HL-60 (cell line): ENCODE data around the gene MAP3K2.

Experiments
- DNase-seq, 2 experiments: peaks; one replicate each; pipeline ENCODE4 v3.0.0-alpha.2; 2010 to 2020; ENCODE audit warnings: low read depth in 1 of 2, low spot score in 1 of 2
- H3K27ac ChIP-seq: fragments of 250-450 bp; sonication (Bioruptor Pico); replicated peaks from 2 replicates; pipeline ENCODE4 v1.5.1; 2020; ENCODE audit warnings: mild to moderate bottlenecking, moderate library complexity
- H3K27me3 ChIP-seq: fragments of 250-450 bp; sonication (Bioruptor Pico); 2 replicates; pipeline ENCODE4 v1.5.1; 2021; ENCODE audit warnings: mild to moderate bottlenecking, moderate library complexity; ENCODE audit not compliant: insufficient read depth, poor library complexity, severe bottlenecking
- H3K4me3 ChIP-seq: replicated peaks from 2 replicates; pipeline ENCODE4 v1.5.1; 2011; ENCODE audit warnings: mild to moderate bottlenecking, control low read depth, low read length; ENCODE audit not compliant: insufficient read depth
- GABPA ChIP-seq: IDR thresholded peaks from 2 replicates; pipeline ENCODE4 v1.6.1; 2012; ENCODE audit warnings: low read depth
- POLR2AphosphoS5 ChIP-seq: IDR thresholded peaks from 2 replicates; pipeline ENCODE4 v1.6.1; 2012; ENCODE audit warnings: low read depth
- REST ChIP-seq: IDR thresholded peaks from 2 replicates; pipeline ENCODE4 v1.6.1; 2012; ENCODE audit warnings: low read depth; ENCODE audit not compliant: insufficient replicate concordance
- SPI1 ChIP-seq: IDR thresholded peaks from 2 replicates; pipeline ENCODE4 v1.6.1; 2012; ENCODE audit warnings: low read depth, mild to moderate bottlenecking, borderline replicate concordance
- TF ChIP-seq, protein P1 (sequence below): IDR thresholded peaks from one replicate; pipeline ENCODE4 v1.5.1; 2011; ENCODE audit warnings: low read length, control low read depth, inconsistent platforms; ENCODE audit not compliant: insufficient read depth

The MAP3K2 gene

DNA sequence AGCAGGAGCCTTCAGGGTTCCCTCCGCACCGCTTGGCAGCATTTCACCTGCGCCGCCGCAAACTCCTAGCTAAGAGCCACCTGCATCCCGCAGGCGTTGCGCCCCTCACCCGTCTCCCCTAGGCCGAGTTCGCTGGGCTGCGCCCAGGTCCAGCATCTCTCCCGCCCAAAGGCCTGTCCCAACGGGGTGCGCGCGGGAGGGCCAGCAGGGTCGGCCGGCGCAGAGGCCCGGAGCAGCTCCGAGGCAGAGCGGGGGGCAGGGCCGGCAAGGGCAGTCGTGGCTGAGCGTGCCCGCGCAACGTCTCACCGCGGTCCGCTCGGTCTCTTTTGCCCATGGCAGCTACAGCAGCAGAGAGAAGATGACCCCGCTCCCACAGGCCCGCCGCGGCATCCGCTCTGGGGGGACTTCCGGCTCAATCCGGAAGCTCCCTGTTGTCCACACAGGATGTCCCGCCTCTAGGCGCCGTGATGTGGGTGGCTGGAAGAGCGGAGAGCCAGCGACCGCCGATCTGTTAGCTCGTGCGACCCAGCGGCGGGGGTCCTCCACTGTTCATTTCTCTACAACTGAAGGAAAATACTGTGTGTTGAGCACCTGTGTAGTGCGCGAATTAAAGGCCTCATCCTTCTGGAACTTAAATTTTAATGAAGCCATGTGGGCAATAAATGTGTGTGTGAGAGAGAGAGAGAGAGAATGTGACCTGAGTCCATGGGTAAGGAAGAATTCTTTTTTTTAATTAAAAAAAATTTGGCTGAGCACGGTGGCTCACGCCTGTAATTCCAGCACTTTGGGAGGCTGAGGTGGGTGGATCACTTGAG is 93.8 kb downstream of the MAP3K2 start, which contains the start of gene ERCC3:
Gene ERCC3, minus strand, starts transcription at position 397 of the 815 bp plus-strand sequence. Its CDS starts 63 bp downstream, at position 334.
- H3K27ac ChIP-seq: peak within 1 kb of the TSS; percentile 62
- no peaks in the 10 kb centered on the region for H3K27me3 ChIP-seq
- H3K4me3 ChIP-seq: peak within 1 kb of the TSS; percentile 96
- DNase-seq: peak; percentile 68 to 78
- TF ChIP-seq REST (peak; percentile 54), SPI1 (no peak), GABPA (peak; percentile 91), POLR2AphosphoS5 (peak; percentile 85)
- TF ChIP-seq, protein P1, sequence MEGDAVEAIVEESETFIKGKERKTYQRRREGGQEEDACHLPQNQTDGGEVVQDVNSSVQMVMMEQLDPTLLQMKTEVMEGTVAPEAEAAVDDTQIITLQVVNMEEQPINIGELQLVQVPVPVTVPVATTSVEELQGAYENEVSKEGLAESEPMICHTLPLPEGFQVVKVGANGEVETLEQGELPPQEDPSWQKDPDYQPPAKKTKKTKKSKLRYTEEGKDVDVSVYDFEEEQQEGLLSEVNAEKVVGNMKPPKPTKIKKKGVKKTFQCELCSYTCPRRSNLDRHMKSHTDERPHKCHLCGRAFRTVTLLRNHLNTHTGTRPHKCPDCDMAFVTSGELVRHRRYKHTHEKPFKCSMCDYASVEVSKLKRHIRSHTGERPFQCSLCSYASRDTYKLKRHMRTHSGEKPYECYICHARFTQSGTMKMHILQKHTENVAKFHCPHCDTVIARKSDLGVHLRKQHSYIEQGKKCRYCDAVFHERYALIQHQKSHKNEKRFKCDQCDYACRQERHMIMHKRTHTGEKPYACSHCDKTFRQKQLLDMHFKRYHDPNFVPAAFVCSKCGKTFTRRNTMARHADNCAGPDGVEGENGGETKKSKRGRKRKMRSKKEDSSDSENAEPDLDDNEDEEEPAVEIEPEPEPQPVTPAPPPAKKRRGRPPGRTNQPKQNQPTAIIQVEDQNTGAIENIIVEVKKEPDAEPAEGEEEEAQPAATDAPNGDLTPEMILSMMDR: no peak

DNA sequence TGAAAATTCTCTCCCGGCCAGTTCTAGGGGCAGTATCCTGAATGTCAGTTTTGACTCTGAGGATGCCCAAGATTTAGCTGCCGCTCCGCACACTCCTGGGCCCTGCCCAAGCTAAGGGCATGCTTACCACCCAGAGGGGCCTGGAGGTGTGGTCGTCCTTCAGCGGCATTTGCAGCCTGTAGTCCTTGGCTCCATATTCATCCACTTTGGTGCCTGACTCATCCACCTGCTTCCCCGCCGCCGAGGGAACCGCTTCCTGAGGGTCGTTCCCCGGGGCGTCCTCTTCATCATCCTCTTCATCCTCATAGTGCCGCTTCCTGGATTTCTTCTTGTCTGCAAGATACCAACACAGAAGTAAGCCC is 94.4 kb downstream of the MAP3K2 start:
- peak overlapping the region; percentile 96 for H3K4me3 ChIP-seq
- DNase-seq: no peak
- no peak for TF ChIP-seq GABPA
- TF ChIP-seq POLR2AphosphoS5: no peak
- TF ChIP-seq, protein P1: no peak
- no peak for TF ChIP-seq SPI1
- TF ChIP-seq REST: no peak
- no peaks in the 10 kb centered on the region for H3K27me3 ChIP-seq
- H3K27ac ChIP-seq: peak overlapping the region; percentile 62

GRCh38 chr2:127288274-127288673 is 99.5 kb downstream of the MAP3K2 start:
- Histone ChIP-seq H3K27me3 (no peaks in the 10 kb centered on the region), H3K4me3 (no peak overlapping the region), H3K27ac (no peak overlapping the region)
- DNase-seq: no peak
- TF ChIP-seq REST: no peak
- TF ChIP-seq POLR2AphosphoS5: no peak
- no peak for TF ChIP-seq GABPA
- TF ChIP-seq SPI1: no peak
- TF ChIP-seq, protein P1: no peak
